NCI-H1436 treated with DMSO at 0.1 percent for 48 hours (cell line): ENCODE data around the gene FAM163A.
"Not testable (repeated sequence)": the region's sequence is repeated elsewhere in the genome, so short reads cannot be mapped to it uniquely, and the experiment has no call there.

Source experiments
- DNase-seq: peaks from one replicate; lab custom pipeline; 2025; lab: John Stamatoyannopoulos, UW

The FAM163A gene

DNA sequence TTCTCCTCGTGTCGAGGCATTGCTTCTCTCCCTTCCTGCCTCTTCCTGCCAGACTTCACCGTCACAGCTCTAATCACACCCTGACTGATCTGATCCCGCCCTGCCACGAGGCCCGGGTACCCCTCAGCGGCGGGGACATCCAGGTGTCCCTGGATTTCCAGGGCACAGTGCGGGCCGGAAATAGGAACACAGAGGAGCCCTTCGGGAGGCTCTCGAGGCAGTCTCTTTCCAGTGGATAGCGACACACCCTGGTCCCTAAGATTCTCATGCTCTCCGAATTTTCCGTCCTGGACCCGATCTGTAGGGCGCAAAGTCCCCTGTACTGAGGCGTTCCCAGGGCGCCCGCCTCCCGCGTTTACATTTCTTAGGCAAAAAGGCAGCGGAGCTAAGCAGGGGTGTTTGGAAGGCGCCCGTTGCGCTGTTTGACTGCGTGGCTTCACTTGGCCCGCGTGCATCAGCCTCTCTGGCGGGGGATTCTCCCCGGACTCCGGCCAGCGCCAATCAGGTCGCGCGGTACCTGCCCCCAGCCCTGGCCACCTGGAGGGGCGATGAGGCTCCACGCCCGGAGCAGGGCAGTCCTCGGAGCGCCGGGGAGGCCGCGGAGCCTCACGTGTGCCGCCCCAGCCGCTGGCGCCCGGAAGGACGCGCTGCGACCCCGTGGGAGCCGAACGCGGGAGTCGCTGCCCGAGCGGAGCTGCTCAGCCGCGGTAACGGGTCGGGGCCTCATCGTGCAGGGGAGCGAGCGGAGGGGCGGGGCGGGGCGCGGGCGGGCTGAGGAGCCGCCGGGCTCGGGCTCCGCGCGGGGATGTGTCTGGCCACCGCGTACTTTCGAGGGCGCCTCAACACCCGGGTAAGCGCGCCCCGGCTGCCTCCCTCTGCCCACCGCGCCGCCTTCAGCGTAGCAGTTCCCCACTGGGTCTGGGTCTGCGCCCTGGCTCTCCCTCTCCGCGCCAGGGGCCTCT, at the start of gene FAM163A:
FAM163A (plus strand) TSS at position 575 of the 962 bp plus-strand sequence. CDS start 69,807 bp downstream, outside the sequence.
- DNase-seq = no peak

DNA sequence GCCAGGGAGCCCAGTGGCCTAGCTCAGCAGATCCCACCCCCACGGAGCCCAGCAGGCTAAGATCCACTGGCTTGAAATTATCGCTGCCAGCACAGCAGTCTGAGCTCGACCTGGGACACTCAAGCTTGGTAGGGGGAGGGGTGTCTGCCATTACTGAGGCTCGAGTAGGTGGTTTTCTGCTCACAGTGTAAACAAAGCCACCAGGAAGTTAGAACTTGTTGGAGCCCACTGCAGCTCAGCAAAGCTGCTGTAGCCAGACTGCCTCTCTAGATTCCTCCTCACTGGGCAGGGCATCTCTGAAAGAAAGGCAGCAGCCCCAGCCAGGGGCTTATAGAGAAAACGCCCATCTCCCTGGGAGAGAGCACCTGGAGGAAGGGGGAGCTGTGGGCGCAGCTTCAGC, 48.6 kb upstream of the FAM163A start:
- DNase-seq = not testable (repeated sequence)

DNA sequence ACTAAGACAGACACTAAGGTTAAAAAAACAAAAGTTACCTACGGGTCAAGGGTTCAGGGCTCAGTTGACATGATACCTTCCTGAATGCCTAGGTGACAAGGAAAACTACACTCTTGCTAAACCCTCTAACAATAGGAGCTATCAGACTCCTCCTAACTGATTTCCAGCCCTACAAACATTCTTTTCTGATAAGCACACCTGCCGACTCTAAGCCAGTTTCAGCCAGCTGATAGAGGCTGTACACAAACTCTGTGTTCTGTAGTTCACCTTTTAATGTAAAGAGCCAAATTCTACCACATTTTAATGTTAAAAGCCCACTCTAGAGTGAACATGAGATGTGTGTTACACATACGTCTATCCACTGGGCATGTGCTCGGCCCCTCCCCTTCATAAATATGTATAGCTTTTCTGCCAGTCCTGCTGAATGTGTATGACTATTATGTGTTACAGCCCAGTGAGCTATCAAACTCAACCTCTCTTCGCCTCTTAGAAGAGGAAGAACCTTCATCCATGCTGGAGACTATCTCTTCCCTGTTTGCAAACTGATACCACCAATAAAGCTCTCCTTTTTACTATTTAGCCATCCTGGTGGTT, 40.0 kb upstream of the FAM163A start:
- no peak for DNase-seq

DNA sequence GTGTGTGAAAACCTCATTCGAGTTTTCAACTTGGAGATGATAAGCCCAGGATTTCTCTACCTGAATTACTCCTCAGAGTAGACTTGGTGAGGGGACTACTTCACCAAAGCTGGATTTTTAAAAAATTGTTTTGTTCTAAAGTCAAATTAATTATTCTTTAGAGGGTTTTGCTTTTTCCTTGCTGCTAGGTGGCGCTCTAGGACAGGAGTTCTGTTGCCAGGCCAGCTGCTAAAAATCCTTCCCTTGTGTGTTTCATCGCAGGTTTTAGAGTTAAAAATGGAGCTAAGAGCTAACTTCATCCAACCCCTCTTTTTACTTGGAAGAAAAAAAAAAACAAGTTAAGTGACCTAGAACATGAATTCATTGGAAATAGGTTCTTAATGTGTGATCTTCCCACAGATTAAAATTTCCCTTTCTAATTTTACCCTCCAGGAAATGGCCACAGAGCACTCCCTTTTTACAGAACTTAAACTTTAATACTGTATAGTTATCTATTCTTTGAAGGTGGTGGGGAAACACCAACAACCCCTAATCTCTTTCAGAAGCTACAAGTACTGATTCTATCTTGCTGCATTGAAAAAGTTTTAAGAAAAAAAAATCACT, 36.7 kb upstream of the FAM163A start:
- no peak for DNase-seq

DNA sequence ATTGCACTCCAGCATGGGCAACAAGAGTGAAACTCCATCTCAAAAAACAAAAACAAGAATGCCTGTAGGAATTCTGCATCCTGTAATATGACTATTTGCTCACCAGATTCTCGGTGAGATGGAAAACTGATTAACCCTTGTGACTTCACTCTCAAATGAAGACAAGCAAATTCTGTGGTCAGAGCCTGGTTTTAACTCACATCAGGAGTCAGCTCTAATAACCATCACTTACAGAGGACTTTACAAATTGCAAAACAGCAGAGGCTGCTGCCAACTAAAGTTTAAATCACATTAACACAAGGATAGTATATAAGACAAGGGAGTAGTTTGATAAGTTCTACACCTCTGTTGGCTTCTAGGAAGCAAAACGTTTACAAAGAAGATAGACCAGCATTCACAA, 35.7 kb upstream of the FAM163A start:
- no peak for DNase-seq

DNA sequence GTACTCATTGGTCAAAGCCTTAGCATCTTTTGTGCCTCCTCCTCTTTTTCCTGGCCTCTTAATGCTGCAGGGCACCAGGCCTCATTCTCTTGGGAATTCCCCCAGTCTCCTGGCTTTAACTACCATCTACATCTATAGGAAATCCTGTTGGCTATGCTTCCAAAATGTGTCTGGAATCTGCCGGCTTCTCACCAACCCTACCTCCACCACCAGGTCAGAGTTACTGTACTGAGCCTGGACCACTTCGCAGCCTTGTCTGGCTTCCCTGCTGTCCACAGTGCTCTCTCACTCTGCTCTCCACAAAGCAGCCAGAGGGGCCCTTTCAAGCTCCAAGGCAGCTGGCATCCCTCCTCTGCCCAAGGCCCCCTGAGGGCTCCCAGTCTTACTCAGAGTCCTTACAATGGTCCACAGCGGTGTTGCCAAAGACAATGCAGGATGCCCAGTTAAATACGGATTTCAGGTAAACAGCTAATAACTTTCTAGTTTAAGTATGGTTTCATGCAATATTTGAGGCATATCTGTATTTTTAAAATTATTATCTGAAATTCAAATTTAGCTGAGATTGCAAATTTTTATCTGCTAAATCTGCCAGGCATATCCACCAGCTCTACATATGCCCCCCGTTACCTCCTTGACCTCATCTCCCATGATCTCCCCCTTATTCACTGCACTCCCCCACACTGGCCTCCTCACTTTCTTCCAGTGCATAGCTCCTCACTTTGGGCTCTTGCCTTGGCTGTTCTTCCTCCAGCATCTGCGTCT, 34.5 kb upstream of the FAM163A start:
- DNase-seq = no peak

DNA sequence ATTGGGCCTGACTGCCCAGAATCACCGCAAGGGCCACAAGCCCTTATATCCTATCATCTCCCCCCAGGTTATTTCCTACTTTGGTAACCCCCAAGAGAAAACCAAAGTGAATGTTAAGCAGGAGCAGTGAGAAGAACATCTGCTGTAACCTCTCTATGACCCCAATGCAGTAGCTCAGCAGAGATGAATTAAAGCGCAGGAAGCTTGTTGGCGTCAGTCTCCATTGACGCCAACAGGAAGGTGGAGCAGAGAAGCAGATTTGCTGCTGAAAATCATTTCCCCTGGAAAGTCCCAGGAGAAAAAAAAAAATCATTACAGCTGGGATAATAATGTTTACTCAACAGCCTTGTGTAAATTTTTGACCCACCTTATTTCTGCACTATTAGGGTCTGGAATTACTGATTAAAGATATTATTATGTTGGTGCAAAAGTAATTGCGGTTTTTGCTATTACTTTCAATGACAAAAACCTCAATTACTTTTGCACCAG, 33.2 kb upstream of the FAM163A start:
- no peak for DNase-seq

DNA sequence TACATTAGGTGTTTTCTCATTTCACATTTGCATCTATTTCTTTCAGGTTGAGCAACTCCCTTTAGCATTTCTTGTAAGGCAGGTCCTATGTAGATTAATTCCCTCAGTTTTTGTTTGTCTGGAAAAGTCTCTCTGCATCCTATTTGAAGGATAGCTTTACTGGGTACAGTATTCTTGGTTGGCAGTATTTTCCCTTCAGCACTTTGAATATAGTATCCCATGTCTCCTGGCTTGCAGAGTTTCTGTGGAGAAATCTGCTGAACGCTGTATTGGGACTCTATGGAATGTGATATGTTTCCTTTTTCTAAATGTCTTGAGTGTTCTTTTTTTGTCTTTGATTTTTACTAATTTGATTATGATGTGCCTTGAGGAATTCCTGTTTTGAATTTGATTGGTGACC, 28.9 kb upstream of the FAM163A start:
- DNase-seq = no peak

DNA sequence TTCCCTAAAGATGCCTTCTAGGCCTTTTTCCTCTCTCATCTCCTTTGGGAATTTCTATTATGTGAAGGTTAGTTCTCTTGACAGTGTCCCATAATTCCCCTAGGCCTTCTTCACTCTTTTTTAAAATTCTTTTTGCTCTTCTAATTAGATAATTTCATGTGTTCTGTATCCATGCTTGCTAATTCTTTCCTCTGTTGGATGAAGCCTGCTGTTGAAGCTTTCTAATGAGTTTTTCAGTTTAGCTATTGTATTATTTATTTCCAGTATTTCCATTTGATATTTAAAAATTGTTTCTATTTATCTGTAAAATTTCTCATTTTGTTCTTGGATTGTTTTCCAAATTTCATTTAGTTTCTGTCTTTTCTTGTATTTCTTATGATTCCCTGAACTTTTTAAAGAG, 28.5 kb upstream of the FAM163A start:
- DNase-seq = no peak

DNA sequence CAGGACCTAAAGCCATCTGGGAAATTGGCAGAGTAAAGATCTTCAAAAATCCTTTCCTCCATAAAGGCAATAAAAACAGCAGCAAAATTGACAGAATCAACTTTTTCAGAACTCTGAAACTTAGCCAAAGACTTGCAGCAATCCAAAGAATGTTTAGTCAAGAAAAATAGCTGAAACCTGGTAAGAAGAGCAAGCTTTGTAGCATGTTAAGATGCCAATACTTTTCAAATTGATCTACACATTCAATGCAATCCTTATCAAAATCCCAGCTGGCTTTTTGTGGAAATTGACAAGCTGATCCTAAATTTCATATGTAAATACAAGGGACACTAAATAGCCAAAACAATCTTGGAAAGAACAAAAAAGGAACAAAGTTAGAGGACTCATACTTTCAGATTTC, 23.8 kb upstream of the FAM163A start:
- no peak for DNase-seq

DNA sequence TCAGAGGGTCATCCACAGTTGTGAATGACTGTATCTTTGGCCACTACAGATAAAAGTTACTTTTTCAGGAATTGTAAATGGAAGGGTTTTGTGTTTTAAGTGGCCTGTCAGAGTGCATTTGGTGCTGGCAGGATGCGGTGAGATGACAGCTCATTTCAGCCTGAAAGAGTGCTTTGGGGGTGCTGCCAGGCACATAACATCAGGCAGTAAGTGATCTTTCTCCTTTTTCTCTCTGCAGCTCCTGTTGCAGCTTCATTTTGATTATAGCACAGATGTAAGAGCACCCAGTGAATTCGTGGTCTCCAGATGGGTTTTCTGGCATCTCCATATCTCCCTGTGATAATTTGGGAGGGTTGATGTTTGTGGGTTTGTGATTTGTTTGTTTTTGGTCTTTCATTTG, 14.8 kb upstream of the FAM163A start:
- DNase-seq = no peak

DNA sequence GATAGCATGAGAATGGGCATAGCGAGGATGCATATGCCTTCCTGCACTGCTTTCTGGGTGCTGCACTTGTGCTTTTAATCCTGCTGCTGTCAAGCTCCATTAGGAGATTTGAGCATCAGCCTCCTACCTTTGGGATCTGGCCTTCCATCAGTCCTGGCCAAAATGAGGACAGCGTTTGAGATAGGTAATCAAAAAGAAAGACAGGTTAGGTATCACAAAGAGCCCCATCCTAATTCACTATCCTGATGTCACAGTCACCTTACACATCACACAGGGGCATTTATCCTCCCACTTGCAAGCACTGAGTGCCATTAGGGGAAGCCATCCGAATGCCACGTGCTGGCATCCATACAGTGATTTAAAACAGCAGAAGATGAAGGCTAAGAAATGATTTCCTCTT, 13.2 kb upstream of the FAM163A start:
- DNase-seq = no peak

DNA sequence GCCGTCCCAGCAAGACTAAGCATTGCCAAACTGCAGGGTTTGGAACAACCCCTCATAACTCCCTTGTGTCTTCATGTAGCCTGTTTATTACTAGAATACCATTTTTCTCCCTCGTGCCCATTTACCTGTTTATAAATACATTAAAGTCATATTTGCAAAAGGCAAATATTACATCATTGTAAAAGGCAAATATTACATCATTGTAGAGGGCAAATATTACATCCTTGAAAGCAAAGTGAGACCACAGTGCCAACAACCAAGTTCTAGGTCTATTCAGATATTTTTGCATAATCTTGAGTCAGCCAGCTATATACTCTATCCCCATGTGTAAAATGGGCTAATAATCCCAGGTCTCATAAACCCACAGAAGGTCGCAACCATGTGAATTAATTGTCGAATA, 11.4 kb upstream of the FAM163A start:
- no peak for DNase-seq

DNA sequence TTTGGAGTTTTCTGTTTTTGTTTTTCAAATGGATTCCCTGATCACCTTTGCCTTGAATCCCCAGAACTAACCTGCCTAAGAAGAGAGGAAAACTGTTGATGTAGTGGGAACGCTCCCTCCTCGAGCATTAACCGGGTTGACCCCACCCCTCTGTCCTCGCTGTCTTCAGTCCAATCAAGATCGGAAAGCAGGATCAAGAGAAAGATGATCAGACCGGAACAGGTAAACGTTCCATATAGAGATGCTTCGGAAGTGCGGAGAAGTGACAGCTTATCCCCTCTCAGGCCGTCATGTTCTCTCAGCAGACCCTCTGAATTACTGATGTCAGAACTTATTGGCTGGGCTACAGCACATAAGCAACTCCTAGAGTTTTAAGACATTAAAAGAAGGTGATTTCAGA, 800 bp upstream of the FAM163A start:
- no peak for DNase-seq

DNA sequence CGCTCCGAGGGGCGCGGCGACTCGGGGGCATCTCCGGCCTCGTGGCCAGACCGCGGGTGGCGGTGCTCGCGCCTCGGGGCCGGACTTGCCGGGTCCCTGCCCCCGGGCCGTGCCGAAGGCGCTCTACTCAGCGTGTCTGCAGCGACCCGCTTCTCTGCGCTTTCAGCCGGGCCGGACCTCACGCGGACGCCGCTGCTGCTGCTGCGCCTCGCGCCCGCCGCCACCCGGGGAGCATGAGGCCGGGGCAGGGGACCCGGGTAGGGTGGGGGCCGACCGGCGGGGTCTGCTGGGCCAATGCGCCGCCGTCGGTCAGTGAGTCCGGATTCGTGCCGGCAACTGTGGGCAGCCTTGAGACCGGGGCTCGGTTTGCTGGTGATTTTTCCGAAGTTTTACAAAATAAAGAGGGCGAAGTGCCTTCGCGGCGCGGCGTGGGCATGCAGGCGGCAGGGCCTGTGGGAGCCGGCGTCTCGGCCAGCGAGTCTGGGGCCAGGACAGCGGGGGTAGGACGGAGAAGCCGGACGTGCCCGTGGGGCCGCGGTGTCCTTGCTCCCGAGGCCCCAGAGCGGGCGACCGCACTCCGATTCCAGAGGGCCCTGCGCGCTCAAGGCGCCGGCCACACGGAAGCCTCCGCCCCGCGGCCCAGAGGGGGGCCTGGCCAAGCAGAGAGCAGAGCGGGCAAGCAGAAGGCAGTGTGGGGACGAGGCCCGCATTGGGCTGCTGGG, 749 bp downstream of the FAM163A start:
- DNase-seq = no peak

DNA sequence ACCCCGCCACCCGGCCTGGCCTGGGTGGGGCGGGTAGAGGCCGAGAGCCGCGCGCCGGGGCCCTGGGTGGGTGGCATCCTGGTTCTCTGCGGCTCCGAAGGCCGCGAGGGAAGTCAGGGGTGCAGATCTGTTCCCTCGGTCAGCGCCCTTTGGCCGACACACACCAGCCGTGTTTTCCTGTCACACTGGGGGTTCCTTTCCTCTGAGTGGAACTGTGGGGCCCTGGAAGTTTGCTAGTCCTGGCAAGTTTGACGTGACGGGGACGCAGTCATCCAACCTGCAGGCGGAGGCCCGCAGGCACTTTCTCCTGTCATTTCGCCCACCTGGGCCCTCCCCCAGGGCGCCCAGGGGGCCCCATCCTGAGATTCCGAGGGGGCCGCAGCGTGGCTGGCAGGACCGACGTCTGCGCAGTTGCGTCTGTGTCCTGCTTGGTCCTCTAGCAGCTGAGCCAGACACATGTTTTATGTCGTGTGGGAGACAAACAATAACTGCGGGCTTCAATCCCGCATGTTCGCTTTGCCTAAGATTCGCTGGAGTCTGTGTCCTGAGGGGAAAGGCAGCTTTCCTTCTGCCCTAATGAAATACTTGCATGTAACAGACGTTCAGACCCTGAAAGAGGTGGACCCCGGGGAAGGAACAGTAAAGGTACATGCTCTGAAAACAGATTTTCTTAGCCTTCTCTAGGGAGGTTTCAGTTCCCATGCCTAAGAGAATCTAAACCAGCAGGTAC, 1.5 kb downstream of the FAM163A start:
- DNase-seq = no peak

DNA sequence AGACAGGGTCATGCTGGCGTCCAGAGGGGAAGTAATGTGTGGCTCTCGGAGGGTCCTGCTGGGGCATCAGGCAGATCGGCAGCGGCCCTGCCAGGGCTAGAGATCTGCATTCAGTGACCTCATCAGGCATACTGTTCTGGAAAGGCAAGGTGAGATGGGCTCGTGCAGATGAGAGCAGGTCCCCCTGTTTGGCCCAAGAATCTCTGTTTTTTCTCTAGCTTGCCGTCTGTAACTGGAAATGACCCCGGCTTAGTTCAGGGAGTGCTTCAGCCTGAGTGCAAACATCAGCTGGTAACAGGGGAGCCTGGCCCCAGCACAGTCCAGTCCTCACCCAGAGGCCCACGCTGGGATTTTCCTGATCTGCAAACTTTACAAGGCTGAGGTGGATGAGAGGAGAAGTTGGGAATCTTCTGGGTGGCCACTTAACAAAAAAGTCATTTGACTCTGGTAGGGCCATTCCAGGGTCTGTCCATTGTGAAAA, 2.1 kb downstream of the FAM163A start:
- DNase-seq = no peak

DNA sequence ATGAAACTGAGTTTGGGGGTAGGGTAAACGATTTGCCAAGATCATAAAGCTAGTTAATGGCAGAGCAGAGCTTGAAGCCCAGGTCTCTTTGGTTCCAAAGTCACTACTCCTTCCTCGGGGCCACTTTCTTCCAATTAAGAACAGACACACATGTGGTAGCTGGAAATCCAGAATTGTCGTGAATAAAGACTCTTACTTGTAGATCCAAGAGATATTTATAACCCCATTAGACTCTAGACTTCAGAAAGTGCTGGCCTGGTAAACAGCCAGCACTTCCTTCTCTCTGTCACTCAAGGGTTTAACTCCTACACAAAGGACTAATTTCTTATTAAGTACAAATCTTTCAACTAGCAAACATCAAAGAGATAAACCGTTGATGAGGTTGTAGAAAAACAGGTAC, 2.7 kb downstream of the FAM163A start:
- DNase-seq = no peak

DNA sequence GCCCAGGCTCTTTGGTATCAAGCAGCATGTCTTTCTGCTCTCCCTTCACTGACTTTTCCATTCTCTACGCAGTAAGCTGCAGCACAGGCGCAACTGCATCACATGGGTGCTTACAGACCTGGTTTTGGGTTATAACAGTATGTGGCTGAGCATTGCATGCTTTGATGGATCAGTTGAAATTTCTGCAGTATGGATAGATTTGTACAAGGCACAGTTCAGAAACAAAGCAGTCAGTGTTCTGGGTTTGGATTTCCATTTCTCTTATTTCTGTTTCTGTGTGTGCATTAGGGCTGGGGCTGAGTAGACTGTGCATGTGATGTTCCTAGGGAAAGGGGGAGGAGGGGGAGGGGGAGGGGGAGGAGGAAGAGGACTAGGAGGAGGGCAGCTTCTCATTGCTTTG, 4.5 kb downstream of the FAM163A start:
- DNase-seq = no peak

DNA sequence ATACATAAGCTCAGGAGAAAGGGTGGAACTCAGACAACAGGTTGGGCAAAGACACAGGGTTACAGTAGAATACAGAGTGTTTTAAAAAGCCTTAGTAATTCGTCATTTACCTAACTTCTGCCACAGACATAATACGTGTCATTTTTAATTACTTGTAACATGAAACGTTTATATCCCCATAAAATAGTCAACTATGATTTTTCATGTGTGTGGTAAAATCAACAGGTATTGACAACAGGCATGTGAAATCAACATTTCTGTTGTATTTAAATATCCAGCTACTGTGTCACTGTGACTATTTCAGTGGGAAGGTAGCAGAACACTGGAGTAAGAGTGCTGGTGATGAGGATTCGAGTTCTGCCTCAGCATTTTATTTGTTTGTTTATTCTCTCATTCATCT, 5.7 kb downstream of the FAM163A start:
- no peak for DNase-seq

DNA sequence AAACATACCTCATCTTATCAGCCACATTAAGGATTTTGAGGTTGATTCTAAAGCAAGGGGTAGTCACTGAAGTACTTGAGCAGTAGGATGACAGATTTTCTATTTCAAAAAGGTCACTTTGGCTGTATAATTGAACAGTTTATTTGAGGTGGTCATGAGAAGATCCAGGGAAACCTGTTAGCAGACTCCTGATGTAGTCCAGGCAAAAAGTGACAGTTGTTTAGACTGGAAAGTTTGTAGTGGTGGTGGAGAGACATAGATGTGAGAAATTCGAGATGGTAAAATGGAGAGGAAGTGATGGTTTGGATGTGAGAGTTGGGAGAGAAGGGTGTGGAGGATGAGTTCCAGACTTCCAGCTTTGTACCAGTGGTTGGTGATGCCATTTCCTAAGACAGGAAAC, 7.5 kb downstream of the FAM163A start:
- DNase-seq = no peak
